Neural progenitor cell (in vitro differentiated cells): Measurements from ENCODE around the gene CELSR2. TPM values are rescaled to one million over a fixed set of nuclear protein-coding genes. Genes with fewer than 3 reads are reported as not detected.

Experiments
- DNase-seq: peaks from one replicate; pipeline ENCODE4 v3.0.0-alpha.2; 2016; ENCODE audit warnings: low spot score
- H2AFZ ChIP-seq: fragments of 200-600 bp; sonication (generic); replicated peaks from 2 replicates; pipeline ENCODE4 v1.6.1; 2016; ENCODE audit warnings: antibody characterized with exemption
- H3F3A ChIP-seq: fragments of 200-600 bp; sonication (generic); 2 replicates; pipeline ENCODE4 v1.6.1; 2016; ENCODE audit warnings: antibody characterized with exemption, low read depth
- H3K27ac ChIP-seq: fragments of 200-600 bp; sonication (generic); 2 replicates; pipeline ENCODE4 v1.5.1; 2016; ENCODE audit warnings: mild to moderate bottlenecking
- H3K27me3 ChIP-seq: fragments of 200-600 bp; sonication (generic); 2 replicates; pipeline ENCODE4 v1.6.1; 2016; ENCODE audit warnings: mild to moderate bottlenecking, moderate library complexity
- H3K36me3 ChIP-seq: fragments of 200-600 bp; sonication (generic); 2 replicates; pipeline ENCODE4 v1.5.1; 2016
- H3K4me1 ChIP-seq: fragments of 200-600 bp; sonication (generic); 2 replicates; pipeline ENCODE4 v1.6.1; 2016; ENCODE audit warnings: mixed run types
- H3K4me2 ChIP-seq: fragments of 200-600 bp; sonication (generic); 2 replicates; pipeline ENCODE4 v1.6.1; 2016
- H3K4me3 ChIP-seq: fragments of 200-600 bp; sonication (generic); 2 replicates; pipeline ENCODE4 v1.5.1; 2016
- H3K79me2 ChIP-seq: fragments of 200-600 bp; sonication (generic); 2 replicates; pipeline ENCODE4 v1.6.1; 2016; ENCODE audit warnings: low read depth
- H3K9ac ChIP-seq: fragments of 200-600 bp; sonication (generic); 2 replicates; pipeline ENCODE4 v1.6.1; 2016
- H3K9me3 ChIP-seq: fragments of 200-600 bp; sonication (generic); 2 replicates; pipeline ENCODE4 v1.5.1; 2016; ENCODE audit warnings: low read depth
- H4K20me1 ChIP-seq: fragments of 200-600 bp; sonication (generic); 2 replicates; pipeline ENCODE4 v1.6.1; 2016; ENCODE audit warnings: low read depth
- H3K27ac Mint-ChIP-seq: 3 replicates; pipeline ENCODE4 v1.8.0; 2021; ENCODE audit warnings: mixed read lengths
- H3K27me3 Mint-ChIP-seq: 2 replicates; pipeline ENCODE4 v1.8.0; 2022; ENCODE audit warnings: low read depth, mild to moderate bottlenecking, inconsistent platforms, moderate library complexity, mixed read lengths; ENCODE audit not compliant: insufficient read depth
- H3K36me3 Mint-ChIP-seq: 3 replicates; pipeline ENCODE4 v1.8.0; 2021; ENCODE audit warnings: mixed read lengths
- H3K4me1 Mint-ChIP-seq: 3 replicates; pipeline ENCODE4 v1.8.0; 2021; ENCODE audit warnings: mixed read lengths
- H3K4me3 Mint-ChIP-seq: 3 replicates; pipeline ENCODE4 v1.8.0; 2021; ENCODE audit warnings: mild to moderate bottlenecking, moderate library complexity, mixed read lengths
- H3K9me3 Mint-ChIP-seq: 3 replicates; pipeline ENCODE4 v1.8.0; 2020; ENCODE audit warnings: mixed read lengths
- CTCF ChIP-seq: fragments of 200-600 bp; sonication (generic); IDR thresholded peaks from 2 replicates; pipeline ENCODE4 v1.5.1; 2017; ENCODE audit warnings: antibody characterized with exemption, mild to moderate bottlenecking
- EZH2 ChIP-seq: fragments of 200-600 bp; sonication (generic); IDR thresholded peaks from 2 replicates; pipeline ENCODE4 v1.6.1; 2017; ENCODE audit warnings: antibody characterized with exemption, mild to moderate bottlenecking, moderate library complexity
- EZH2phosphoT487 ChIP-seq: fragments of 200-600 bp; sonication (generic); IDR thresholded peaks from 2 replicates; pipeline ENCODE4 v1.6.1; 2017; ENCODE audit warnings: antibody characterized with exemption
- total RNA-seq: library from RNA; depleted of rRNA; stranded (reverse); fragments of >200 nt; gene quantifications from 2 replicates; pipeline ENCODE4 v1.2.3, GENCODE V29; 2015; ENCODE audit warnings: low replicate concordance

Gene CELSR2
- total RNA-seq, 1 donor from 2014 or later: 11.1 TPM

- no peaks in the 10 kb centered on the region for H3K27me3 ChIP-seq
- H2AFZ ChIP-seq: no peak overlapping the region
- no peak overlapping the region for H3K4me3 ChIP-seq
- H3K9ac ChIP-seq: no peak overlapping the region
- no peak overlapping the region for H3K4me2 ChIP-seq
- H3K79me2 ChIP-seq: peaks cover 16% of the 10 kb centered on the region
- H3F3A ChIP-seq: peaks cover 20% of the 10 kb centered on the region
- no peaks in the 10 kb centered on the region for H3K36me3 ChIP-seq
- H3K4me1 ChIP-seq: peaks cover 27% of the 10 kb centered on the region
- Mint-ChIP-seq H3K27me3 (peaks cover 7% of the 10 kb centered on the region), H3K4me3 (peak overlapping the region; percentile 65), H3K27ac (peak overlapping the region; percentile 72), H3K4me1 (peaks cover 45% of the 10 kb centered on the region), H3K36me3 (peaks cover 21% of the 10 kb centered on the region), H3K9me3 (no peaks in the 10 kb centered on the region)
- H4K20me1 ChIP-seq: peaks cover 2% of the 10 kb centered on the region
- TF ChIP-seq EZH2 (no peak), EZH2phosphoT487 (no peak), CTCF (no peak)
- no peak overlapping the region for H3K27ac ChIP-seq
- H3K9me3 ChIP-seq: no peaks in the 10 kb centered on the region
- no peak for DNase-seq
Observed at GRCh38 chr1:109261578-109261977, 12.2 kb downstream of the CELSR2 start.

GRCh38 chr1:109262231-109263055 lies 13.1 kb downstream of the CELSR2 start:
- Histone ChIP-seq H3K9me3 (no peaks in the 10 kb centered on the region), H3K4me2 (no peak overlapping the region), H3K4me1 (peaks cover 23% of the 10 kb centered on the region), H3K4me3 (no peak overlapping the region), H4K20me1 (peaks cover 2% of the 10 kb centered on the region), H2AFZ (no peak overlapping the region), H3K27ac (no peak overlapping the region), H3K9ac (no peak overlapping the region), H3K27me3 (no peaks in the 10 kb centered on the region), H3K36me3 (no peaks in the 10 kb centered on the region), H3F3A (peaks cover 20% of the 10 kb centered on the region), H3K79me2 (peaks cover 7% of the 10 kb centered on the region)
- Mint-ChIP-seq H3K27ac (peak overlapping the region; percentile 60), H3K36me3 (peaks cover 20% of the 10 kb centered on the region), H3K27me3 (peaks cover 8% of the 10 kb centered on the region), H3K4me3 (no peak overlapping the region), H3K9me3 (no peaks in the 10 kb centered on the region), H3K4me1 (peaks cover 37% of the 10 kb centered on the region)
- DNase-seq: no peak
- TF ChIP-seq EZH2phosphoT487: no peak
- no peak for TF ChIP-seq CTCF
- no peak for TF ChIP-seq EZH2

GRCh38 chr1:109263234-109263596 lies 13.9 kb downstream of the CELSR2 start:
- H3K9me3 ChIP-seq: no peaks in the 10 kb centered on the region
- H2AFZ ChIP-seq: no peak overlapping the region
- H3K4me1 Mint-ChIP-seq: peaks cover 29% of the 10 kb centered on the region
- peaks cover 18% of the 10 kb centered on the region for H3K4me1 ChIP-seq
- DNase-seq: no peak
- H3F3A ChIP-seq: peaks cover 20% of the 10 kb centered on the region
- peaks cover 24% of the 10 kb centered on the region for H3K36me3 Mint-ChIP-seq
- H4K20me1 ChIP-seq: peaks cover 2% of the 10 kb centered on the region
- no peak overlapping the region for H3K4me3 ChIP-seq
- H3K36me3 ChIP-seq: no peaks in the 10 kb centered on the region
- no peak overlapping the region for H3K4me3 Mint-ChIP-seq
- H3K4me2 ChIP-seq: no peak overlapping the region
- H3K9me3 Mint-ChIP-seq: no peaks in the 10 kb centered on the region
- TF ChIP-seq CTCF: no peak
- no peak for TF ChIP-seq EZH2phosphoT487
- TF ChIP-seq EZH2: no peak
- no peaks in the 10 kb centered on the region for H3K79me2 ChIP-seq
- H3K27me3 Mint-ChIP-seq: peaks cover 10% of the 10 kb centered on the region
- H3K27ac Mint-ChIP-seq: no peak overlapping the region
- no peak overlapping the region for H3K9ac ChIP-seq
- H3K27ac ChIP-seq: no peak overlapping the region
- no peaks in the 10 kb centered on the region for H3K27me3 ChIP-seq
